Thyroid gland (tissue), 4 donors: ENCODE results near the gene KLK3.

Source experiments
- POLR2A ChIP-seq, 2 donors: fragments of 450-650 bp; IDR thresholded peaks; one replicate each; pipeline ENCODE4 v1.6.1; 2017; ENCODE audit warnings: antibody characterized with exemption in 2 of 2, mild to moderate bottlenecking in 2 of 2, moderate library complexity in 1 of 2
- TF ChIP-seq, protein P1 (sequence below), 6 experiments: fragments of 200-600 bp in 3 of 6; fragments of 450-650 bp in 3 of 6; sonication (generic) in 3 of 6; IDR thresholded peaks; one replicate each; pipeline ENCODE4 v1.5.1; 2016 to 2019; ENCODE audit warnings: antibody characterized with exemption in 6 of 6, mild to moderate bottlenecking in 2 of 6, inconsistent platforms in 1 of 6, moderate library complexity in 1 of 6

DNA sequence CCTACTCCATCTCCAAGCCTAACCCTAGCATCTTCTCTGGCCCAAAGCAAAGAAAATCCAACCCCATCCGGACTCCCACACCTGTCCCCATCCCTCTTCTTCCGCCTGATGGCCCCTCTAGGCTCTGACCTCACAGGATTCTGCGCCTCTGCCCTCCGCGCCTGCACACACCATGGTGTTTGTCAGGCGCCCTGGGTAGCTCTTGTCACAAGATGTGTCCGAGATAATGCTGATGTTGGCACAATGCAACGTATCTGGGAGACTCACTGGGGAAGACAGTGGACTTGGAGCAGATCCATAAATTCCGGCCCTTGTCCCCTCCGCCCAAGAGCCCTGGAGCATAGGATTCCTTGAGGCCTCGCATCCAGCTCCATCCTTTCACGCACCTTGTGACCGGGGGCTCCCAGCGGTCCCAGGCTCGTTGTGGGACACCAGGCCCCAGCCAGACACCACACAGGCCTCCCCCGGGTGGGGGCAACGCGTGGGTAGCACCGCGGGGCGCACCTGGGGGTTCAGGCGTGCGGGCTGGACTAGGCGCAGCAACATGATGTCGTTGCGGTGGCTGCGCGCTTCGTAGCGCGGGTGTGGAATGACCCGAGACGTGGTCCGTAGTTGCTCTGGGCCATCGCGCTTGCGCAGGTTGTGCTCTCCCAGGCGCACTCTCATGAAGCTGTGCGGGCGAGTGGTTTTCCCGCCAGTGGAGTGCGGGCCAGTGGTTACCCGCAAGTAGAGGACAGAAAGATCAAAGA, 28.0 kb upstream of the KLK3 start:
- TF ChIP-seq, protein P1, sequence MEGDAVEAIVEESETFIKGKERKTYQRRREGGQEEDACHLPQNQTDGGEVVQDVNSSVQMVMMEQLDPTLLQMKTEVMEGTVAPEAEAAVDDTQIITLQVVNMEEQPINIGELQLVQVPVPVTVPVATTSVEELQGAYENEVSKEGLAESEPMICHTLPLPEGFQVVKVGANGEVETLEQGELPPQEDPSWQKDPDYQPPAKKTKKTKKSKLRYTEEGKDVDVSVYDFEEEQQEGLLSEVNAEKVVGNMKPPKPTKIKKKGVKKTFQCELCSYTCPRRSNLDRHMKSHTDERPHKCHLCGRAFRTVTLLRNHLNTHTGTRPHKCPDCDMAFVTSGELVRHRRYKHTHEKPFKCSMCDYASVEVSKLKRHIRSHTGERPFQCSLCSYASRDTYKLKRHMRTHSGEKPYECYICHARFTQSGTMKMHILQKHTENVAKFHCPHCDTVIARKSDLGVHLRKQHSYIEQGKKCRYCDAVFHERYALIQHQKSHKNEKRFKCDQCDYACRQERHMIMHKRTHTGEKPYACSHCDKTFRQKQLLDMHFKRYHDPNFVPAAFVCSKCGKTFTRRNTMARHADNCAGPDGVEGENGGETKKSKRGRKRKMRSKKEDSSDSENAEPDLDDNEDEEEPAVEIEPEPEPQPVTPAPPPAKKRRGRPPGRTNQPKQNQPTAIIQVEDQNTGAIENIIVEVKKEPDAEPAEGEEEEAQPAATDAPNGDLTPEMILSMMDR (IDR thresholded peaks at IDR 0.05), result no peak
- TF ChIP-seq POLR2A (IDR thresholded peaks at IDR 0.05), result no peak
